Fibroblast of gingiva (primary cell): ENCODE data around the gene SAMD5.
A peak's percentile ranks its signal among the peaks of the same experiment; 100 is the strongest.

Experiments
- DNase-seq: peaks from one replicate; pipeline ENCODE4 v3.0.0-alpha.2; 2011; ENCODE audit warnings: low read depth

The SAMD5 gene

DNA sequence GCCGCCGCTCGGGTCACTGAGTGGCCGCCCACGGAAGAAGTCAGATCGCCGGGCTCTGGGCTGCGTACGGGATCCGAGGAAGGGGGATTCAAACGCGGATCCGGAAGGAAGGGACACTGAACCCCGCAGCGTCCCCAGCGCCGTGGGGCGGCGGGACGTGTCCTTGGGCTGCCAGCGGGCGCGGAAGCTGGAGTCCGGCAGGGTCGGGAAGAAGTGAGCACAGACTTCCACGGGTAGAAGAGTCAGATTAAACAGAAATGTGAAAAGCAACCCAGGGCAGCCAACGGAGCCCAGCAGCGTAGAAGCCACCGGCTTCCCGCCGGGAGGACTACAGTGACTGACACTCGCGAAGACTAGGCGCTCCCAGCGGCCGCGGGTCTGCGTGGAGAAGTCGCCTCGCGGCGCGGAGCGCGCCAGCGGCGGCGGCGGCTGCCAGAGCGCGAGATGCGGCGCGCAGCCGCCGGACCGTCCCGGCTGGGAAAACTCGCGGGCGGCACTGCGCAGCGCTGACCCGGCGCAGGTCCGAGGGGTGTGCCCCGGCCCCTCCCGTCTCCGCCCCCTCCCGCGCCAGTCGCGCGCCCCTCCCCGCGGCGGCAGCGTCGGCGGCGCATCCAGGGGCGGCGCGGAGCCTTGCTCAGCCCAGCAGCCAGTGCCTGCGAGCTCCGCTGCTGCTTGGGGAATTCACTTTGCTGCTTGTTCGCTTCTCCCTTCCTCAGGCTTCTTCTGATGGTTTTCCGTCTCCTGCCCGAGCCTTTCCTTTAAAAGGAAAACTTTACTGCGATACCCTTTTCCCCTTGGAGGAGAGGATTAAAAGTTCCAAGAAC is at the start of gene SAMD5:
Gene SAMD5, plus strand, starts transcription at position 649 of the 824 bp plus-strand sequence. CDS start 239 bp downstream, outside the sequence.
- DNase-seq, result peak; percentile 78

DNA sequence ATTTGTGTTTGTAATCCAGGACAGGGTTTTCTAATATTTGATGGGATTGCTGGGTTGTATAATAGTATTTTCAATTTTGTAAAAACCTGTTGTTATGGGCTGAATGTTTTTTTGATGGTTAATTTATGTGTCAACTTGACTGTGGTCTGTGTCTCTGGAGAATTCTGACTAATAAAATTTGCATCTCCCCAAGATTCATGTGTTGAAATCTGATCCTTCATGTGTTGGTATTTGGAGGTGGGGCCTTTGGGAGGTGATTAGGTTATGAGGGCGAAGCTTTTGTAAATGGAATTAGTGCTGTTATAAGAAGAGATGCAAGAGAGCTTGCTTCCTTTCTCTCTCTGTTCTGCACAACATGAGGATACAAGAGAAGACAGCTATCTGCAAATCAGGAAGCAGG is 48.7 kb upstream of the SAMD5 start:
- no peak for DNase-seq

DNA sequence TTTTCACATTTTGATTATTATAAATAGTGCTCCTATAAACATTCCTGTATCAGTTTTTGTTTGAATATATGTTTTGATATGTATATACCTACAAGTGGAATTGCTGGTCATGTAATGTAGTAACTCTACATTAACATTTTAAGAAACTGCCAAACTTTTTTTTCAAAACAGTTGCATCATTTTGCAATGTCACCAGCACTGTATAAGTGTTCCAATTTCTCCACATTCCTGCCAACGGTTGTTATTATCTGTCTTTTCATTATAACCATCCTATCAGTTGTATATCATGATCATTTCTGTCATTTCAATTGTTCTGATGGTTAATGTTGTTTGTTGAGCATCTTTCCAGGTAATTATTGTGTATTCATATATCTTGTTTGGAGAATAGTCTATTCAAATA is 44.8 kb upstream of the SAMD5 start:
- no peak for DNase-seq

DNA sequence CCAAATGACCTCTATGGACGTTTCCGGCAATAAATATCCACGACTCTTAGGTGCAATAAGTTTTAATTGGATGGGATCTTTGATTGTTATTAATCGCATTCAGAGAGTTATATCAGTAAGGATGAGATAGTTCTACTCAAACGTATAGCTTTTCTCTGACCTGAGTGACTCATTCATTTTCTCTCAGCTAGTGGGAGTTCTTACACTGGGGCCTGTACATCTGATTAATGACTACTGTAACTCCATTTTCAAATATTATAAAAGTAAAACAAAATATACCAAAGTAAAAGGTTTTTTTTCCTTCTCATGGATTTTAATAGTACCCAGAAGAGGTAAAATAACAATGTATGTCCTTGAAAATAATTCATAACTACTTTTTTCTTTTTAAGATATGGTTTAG is 41.1 kb upstream of the SAMD5 start:
- no peak for DNase-seq

DNA sequence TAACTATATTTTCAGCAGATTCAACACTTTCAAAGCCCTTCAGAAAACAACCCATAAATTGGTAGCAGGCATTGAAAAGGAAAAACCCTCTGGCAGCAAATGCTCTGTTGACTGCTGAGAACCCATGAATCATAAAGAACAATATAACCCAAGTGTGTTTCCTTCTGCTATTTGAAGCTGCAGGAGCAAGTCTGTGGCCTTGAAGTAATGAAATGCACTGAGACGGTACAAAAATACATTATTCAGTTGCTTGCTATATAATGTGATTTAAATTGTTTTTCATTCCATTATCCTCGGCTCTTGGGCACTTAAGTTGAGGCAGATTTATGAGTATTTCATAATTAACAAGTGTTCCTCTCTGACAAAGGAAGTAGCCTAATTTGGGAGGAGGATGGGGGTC is 40.6 kb upstream of the SAMD5 start:
- no peak for DNase-seq

DNA sequence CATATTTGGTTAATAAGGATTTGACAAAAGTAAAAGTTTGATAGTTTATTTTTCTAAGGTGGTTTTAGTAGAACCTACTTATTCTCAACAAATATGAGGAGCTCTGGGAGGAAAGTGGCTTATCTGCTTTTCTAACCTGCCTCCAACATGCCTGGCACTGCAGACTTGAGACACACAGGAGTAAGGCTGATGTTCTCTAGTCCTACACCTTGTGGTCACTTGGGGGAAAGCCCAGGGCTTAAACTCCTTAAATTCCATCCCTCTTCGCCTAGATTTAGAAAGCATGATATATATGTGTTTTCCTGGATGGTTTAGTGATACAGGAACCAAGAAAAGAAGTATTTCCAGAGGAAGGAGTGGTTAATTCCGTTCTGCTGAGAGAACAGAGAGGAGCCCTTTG is 39.9 kb upstream of the SAMD5 start:
- DNase-seq, result no peak

DNA sequence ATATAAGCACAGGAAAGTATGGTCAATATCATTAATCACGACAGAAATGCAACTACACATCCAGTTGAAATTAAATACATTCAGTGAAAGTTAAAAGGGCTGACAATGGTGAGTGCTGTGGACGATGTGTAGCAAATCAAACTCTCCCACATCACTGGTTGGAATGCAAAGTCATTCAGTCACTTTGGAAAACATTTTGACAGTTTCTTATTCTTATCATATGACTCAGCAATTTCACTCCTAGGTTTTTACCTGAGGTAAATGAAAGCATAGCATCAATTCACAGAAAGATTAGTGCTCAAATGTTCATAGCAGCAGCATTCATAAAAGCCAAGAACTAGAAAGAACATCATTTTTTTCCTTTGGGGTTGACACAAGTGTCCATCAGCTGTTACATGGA is 28.6 kb upstream of the SAMD5 start:
- DNase-seq, result no peak

DNA sequence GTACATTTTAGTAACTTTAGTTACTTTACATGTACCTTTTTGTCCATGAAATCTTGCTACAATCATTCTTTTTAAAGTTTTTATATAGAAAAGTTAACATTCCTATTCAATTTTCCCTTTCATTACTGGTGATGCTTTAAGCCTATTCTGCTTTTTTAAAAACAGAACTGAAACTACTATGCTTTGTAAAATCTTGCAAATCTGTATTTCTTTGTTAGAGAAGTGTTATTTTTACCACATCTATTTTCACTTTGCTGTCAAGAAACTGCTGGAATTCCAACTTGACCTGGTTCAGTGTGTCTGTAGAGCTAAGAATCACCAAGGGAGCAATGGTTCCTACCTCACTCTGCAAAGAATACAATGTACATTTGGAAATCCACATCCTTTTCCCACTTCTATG is 21.8 kb upstream of the SAMD5 start:
- no peak for DNase-seq

DNA sequence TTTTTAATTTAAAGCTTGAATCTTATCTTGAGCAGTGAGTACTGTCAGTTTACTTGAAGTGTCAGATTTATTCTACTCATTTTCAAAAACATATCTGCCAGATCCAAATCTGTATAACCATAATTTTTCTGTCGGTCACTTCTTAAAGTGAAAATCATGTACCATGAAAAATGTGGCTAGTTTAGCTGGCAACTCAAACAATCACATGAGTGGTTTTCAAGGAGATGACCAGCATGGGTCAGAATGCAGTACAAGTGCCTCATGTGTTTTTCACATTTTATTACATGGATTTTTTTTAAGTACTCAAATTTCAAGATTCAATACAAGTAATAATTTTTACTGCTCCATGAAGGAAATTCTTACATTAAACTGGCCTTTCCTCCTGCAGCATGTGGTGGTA is 11.0 kb upstream of the SAMD5 start:
- DNase-seq, result no peak

DNA sequence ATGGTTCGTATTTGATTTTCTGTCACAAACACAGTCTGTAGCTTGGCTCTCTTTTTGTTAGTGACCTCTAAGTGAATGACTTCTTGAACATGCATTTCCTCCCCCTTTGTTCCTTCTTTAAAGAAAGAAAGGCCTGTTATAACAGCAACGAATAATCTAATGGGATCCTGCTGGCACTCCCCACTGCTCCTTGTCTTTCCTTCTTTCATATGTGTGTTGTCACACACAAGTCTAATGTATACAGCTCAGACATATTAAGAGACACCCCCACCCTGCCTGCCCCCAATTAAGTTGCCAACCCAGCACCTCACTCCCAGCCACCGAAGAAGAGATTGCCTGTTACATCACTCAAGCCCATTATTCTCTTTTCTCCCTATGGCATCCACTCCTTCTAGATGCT is 4.9 kb upstream of the SAMD5 start:
- DNase-seq, result no peak

DNA sequence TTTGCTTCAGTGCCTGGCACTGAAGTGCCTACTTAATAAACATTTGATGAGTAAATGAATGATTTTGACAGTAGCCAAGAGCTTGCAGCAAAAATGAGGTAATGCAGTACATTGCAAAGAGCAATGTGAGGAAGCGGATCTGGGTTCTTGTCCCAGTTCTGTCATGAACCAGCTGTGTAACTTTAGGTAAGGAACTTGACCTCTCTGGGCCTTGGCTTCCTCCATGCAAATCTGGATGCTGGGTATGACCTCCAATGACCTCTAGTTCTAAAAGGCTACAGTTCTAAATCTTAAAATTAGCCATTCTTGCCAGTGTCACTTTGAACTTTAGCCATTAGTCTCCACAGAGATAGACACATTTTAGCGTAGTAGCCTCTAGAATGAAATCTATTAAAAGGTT is 3.6 kb upstream of the SAMD5 start:
- DNase-seq, result no peak

DNA sequence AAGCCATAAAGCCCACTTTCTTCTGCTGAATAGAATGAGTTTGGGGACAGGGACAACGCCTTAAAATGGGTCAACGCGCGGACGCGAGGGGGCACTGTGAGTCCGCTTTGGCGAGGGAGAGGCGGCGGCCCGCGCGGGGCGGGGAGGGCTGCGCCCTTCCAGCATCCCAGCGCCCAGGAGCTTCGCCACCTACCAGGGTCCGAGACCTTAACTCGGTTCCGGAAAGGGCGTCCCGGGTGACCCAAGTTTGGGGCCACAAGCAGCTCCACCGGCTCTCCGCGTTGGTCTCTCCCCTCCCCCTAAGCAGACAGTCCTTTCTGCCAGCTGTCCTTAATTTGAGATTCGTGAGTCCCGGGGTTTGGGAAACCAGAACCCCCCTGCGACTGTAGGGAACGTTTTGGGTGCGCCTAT is 1.8 kb upstream of the SAMD5 start:
- peak; percentile 40 for DNase-seq

DNA sequence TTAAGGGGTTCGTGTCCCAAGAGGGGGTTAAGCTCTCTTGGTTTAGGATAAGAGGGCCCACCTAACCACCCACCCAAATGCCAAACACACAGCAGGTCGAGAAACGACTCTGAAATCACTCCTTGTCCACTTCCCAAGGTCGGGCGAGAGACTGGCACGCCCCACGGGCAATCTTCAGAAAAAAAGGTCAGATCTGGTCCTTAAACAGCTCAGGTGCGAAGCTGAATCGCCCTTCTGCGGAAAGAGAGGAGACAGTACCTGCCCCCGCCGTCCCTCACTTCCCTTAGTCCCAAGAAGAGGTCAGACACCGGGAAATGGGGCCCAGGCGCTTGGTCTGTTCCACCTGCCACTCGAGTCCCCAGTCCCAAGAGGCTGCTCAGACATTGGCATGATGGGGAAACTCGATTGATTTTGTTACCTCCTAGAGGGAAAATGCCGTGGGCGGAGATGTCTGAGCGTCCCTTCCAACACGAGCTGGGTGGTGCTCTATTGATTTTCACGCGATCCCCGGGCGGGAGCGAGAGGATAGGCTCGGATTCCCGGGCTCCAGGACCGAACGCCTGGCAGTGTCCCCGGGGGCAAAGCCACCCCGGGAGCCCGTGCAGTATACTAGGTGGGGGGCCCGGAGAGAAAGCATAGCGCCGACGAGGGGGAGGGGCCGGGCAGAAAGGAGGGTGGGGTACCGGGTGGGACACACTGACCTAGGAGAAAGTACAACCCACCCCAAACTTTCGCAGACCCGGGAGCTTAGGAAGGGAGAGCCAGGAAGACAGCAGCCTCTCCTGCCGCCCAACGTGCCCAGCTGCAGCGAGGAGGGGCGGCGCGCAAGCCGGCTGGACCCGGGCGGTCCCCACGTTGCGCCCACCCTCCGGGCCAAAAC is 1.1 kb upstream of the SAMD5 start:
- peak; percentile 12 for DNase-seq

DNA sequence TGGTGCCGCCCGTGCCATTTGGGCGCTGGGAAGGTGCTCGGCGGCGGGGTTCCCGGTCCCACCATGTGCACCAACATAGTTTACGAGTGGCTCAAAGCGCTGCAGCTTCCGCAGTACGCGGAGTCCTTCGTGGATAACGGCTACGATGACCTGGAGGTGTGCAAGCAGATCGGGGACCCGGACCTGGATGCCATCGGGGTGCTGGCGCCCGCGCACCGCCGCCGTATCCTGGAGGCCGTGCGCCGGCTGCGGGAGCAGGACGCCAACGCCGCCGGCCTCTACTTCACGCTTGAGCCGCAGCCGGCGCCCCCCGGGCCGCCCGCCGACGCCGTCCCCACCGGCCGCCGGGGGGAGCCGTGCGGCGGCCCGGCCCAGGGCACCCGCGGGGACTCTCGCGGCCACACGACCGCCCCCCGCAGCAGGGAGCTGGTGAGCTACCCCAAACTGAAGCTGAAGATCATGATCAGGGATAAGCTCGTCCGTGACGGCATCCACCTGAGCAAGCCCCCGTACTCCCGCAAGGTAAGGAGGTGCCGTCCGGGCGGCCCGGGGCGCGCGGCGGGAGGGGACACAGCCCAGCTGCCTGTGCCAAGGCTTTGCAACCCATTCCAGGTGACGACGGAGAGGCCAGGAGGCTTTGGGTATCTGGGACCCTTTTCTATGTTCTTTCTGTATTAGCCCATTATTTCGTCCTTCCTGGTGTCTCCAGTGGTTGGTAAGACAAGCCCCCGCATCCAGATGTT is 547 bp downstream of the SAMD5 start:
- no peak for DNase-seq

DNA sequence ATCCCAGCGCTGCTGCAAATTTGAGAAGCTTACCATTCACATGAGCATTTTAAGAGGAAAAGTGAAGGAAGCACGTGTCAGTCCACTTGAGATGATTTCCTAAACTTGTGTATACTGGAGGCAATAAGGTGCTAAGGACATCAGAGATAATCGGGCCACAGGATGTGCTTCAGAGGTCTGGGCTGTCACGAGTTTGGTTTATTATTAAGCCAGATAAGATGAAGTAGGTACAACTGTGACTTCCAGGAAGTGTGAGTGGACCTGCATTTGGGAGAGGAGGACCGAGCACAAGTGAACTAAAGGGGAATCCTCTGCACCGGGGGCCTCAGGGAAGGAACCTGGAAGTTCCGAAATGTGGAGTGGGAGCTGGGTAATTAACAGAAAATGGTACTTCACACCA is 1.4 kb downstream of the SAMD5 start:
- DNase-seq, result no peak

DNA sequence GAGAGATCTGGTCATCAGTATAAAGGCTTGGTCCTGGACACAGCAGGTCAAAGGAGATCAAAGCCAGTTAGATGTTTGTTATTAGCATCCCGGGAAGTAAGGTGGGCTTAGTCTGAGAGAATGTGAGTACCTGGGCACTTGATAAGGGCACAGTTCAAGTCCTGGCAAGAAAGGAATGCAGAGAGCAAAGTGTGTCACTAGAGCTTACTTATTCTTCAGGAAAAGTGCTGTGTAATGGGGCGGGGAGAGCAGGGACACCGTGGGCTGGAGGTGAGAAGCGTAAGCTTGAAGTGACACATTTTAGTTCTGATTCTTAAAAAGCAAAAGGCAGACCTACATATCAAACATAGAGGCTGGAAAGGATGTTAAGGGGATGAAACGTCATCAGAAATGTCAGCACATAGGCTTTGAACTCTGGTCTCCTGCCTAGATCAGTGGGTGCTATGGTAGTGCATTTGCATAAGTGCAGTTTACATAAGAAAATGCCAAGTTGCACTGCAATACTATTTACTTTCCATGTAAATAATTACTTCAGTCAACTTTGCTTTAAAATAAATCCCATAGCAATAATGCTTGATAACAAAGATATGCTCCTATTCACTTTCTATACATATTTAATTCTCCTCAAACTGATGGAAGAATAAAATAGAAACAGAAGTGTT is 2.6 kb downstream of the SAMD5 start:
- no peak for DNase-seq

DNA sequence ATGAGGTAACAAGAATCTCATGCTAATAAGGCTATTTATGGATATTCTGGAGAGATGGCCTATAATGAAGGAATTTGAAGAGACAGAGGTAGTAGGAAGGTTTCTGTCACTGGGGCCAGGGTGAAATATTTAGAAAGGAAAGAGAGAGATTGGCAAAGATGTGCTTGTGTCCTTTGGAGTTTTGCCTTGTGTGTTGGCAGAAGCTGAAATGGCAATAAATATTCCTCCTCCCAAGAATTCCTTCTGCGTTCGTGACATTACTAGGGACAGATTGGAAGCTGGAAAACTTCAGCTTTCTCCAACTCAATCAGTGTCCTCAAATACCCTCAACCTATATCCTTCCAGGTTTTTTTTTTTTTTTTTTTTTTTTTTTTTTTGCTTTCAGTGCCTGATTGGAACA is 6.3 kb downstream of the SAMD5 start:
- DNase-seq, result no peak

DNA sequence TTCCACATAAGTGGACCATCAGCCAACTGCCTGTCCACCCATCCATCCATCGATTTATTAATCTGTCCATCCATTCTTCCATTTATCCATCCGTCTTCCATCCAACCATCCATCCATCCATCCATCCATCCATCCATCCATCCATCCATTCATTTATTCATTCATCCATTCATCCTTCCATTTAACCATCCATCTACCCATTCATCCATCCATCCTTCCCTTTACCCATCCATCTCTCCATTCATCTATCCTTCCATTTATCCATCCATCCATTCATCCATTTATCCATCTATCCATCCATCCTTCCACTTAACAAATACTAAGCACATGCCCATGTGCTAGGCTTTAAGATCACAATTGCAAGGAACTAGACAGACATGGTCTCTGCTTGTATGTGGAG is 6.8 kb downstream of the SAMD5 start:
- DNase-seq, result no peak

DNA sequence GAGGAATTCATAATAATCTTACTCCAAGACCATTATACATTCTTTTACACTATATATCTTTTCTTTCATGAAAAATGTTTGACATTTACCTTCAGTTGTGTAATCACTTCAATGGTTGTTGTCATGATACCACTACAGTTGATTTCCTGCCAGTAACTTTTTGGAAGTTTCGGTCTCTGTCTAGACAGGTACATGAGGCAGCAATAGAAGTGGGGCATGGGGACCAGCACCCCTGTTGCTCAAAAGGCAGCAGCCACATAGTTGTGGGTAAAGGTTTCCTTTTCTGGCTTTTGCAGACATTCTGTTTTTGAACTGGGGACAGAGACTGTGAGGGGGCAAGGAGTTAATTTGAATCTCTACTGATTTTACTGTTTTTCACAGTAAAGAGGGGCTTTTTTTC is 14.1 kb downstream of the SAMD5 start:
- no peak for DNase-seq

DNA sequence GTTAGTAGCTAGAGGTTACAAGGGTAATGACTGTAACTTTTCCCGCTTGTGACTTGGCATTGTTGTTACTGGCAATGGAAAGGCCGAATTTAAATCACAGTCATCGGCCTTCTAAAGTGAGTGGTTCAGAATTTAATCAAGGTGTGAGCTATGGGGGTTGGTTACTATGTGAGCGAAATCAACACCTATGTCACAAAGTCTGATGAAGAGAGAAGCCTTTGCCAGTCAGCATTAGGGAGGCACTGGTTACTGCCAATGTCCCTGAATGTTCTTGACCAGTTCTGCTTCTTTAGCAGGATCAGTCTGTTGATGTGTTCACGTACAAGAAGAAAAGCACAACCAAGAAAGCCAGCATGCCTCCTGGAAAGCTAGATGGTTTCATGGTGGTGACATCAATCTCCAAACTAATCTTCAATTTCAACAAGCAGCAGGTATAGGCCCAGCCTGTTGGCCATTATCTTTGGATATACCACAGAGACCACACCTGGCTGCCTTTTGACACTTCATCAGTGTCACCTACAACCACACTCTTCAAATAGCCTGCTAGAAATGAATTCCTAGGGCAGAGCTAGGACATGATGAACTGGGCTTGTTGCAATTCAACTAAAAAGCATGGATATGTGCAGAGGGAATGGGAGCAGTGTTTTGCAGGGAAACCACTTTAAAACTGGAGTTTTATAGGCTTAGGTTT is 17.2 kb downstream of the SAMD5 start:
- no peak for DNase-seq

DNA sequence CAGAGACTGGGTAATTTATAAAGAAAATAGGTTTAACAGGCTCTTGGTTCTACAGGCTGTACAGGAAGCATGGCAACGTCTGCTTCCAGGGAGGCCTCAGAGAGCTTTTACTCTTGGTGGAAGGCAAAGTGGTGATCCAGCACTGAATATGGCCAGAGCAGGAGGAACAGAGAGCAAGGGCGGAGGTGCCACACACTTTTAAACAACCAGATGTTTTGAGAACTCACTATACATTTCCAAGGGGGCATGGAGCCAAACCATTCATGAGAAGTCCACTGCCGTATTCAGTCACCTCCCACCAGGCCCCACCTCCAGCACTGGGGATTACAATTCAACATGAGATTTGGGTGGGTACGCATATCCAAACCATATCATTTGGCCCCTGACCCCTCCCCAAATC is 18.7 kb downstream of the SAMD5 start:
- DNase-seq, result no peak
